Trophoblast cell (in vitro differentiated cells and primary cell): ENCODE measurements around the gene URI1.

Experiments
- DNase-seq, 2 donors: peaks; one replicate each; pipeline ENCODE4 v3.0.0-alpha.2; 2016
- H2AFZ ChIP-seq: 2 replicates; pipeline ENCODE4 v1.6.1; 2013; ENCODE audit warnings: low read length, moderate library complexity, mild to moderate bottlenecking; ENCODE audit not compliant: insufficient read depth, poor library complexity
- H2AK5ac ChIP-seq: 2 replicates; pipeline ENCODE4 v1.6.1; 2013; ENCODE audit warnings: mild to moderate bottlenecking, low read length
- H2BK120ac ChIP-seq: 2 replicates; pipeline ENCODE4 v1.6.1; 2013; ENCODE audit warnings: low read length, mild to moderate bottlenecking, moderate library complexity; ENCODE audit not compliant: insufficient read depth, poor library complexity
- H2BK12ac ChIP-seq: 2 replicates; pipeline ENCODE4 v1.6.1; 2013; ENCODE audit warnings: mild to moderate bottlenecking, low read length, moderate library complexity
- H2BK5ac ChIP-seq: 2 replicates; pipeline ENCODE4 v1.6.1; 2013; ENCODE audit warnings: low read length, low read depth, moderate library complexity, mild to moderate bottlenecking; ENCODE audit not compliant: poor library complexity
- H3K14ac ChIP-seq: 2 replicates; pipeline ENCODE4 v1.6.1; 2013; ENCODE audit warnings: mild to moderate bottlenecking, low read length
- H3K18ac ChIP-seq: 2 replicates; pipeline ENCODE4 v1.6.1; 2013; ENCODE audit warnings: mild to moderate bottlenecking, low read length
- H3K23ac ChIP-seq: 2 replicates; pipeline ENCODE4 v1.6.1; 2013; ENCODE audit warnings: low read length
- H3K27ac ChIP-seq: 2 replicates; pipeline ENCODE4 v1.5.1; 2013; ENCODE audit warnings: low read depth, mild to moderate bottlenecking, inconsistent platforms, low read length, moderate library complexity
- H3K27me3 ChIP-seq: 2 replicates; pipeline ENCODE4 v1.6.1; 2013; ENCODE audit warnings: inconsistent platforms, mild to moderate bottlenecking, low read length, moderate library complexity; ENCODE audit not compliant: insufficient read depth
- H3K36me3 ChIP-seq, 2 experiments: 1 replicate in 1 of 2; 2 replicates in 1 of 2; pipeline ENCODE4 v1.6.1; 2013; ENCODE audit warnings: low read length in 2 of 2, mild to moderate bottlenecking in 2 of 2, moderate library complexity in 1 of 2; ENCODE audit not compliant: insufficient read depth in 2 of 2, control insufficient read depth in 1 of 2
- H3K4ac ChIP-seq: 2 replicates; pipeline ENCODE4 v1.6.1; 2013; ENCODE audit warnings: low read depth, mild to moderate bottlenecking, low read length, moderate library complexity
- H3K4me1 ChIP-seq, 2 experiments: 1 replicate in 1 of 2; 2 replicates in 1 of 2; pipeline ENCODE4 v1.6.1; 2013; ENCODE audit warnings: low read length in 2 of 2, mild to moderate bottlenecking in 2 of 2, moderate library complexity in 1 of 2; ENCODE audit not compliant: insufficient read depth in 2 of 2, control insufficient read depth in 1 of 2
- H3K4me2 ChIP-seq: 2 replicates; pipeline ENCODE4 v1.6.1; 2013; ENCODE audit warnings: inconsistent platforms, mild to moderate bottlenecking, low read length, moderate library complexity
- H3K4me3 ChIP-seq: 2 replicates; pipeline ENCODE4 v1.5.1; 2013; ENCODE audit warnings: mild to moderate bottlenecking, low read depth, low read length, inconsistent platforms
- H3K79me1 ChIP-seq: one replicate; pipeline ENCODE4 v1.6.1; 2013; ENCODE audit warnings: low read length
- H3K79me2 ChIP-seq: 2 replicates; pipeline ENCODE4 v1.6.1; 2013; ENCODE audit warnings: low read length, mild to moderate bottlenecking; ENCODE audit not compliant: control insufficient read depth, insufficient read depth, poor library complexity
- H3K9ac ChIP-seq: 2 replicates; pipeline ENCODE4 v1.6.1; 2013; ENCODE audit warnings: mild to moderate bottlenecking, low read length
- H3K9me3 ChIP-seq: 2 replicates; pipeline ENCODE4 v1.6.1; 2013; ENCODE audit warnings: low read depth, mild to moderate bottlenecking, control low read depth, inconsistent platforms, low read length; ENCODE audit not compliant: insufficient read depth
- H4K12ac ChIP-seq: 2 replicates; pipeline ENCODE4 v1.6.1; 2013; ENCODE audit warnings: low read depth, mild to moderate bottlenecking, low read length, moderate library complexity
- H4K8ac ChIP-seq: 2 replicates; pipeline ENCODE4 v1.6.1; 2013; ENCODE audit warnings: low read depth, mild to moderate bottlenecking, low read length, moderate library complexity
- H4K91ac ChIP-seq: one replicate; pipeline ENCODE4 v1.6.1; 2013; ENCODE audit warnings: low read depth, mild to moderate bottlenecking, low read length, moderate library complexity
- WGBS: extraction: QIAGEN DNeasy Blood & Tissue Kit; methylation state at CpG from one replicate; pipeline ENCODE4 v1.1.7; 2013; ENCODE audit warnings: missing lambda C conversion rate; ENCODE audit not compliant: insufficient read length, insufficient coverage; ENCODE audit errors: extremely low coverage; 5-methylcytosine and 5-hydroxymethylcytosine counted together

Gene URI1

GRCh38 chr19:30056580-30056979, 114.5 kb downstream of the URI1 start:
- Histone ChIP-seq H2BK5ac (no peak overlapping the region), H3K4me2 (no peak overlapping the region), H3K36me3 (no peaks in the 10 kb centered on the region), H3K9ac (no peak overlapping the region), H3K79me1 (no peaks in the 10 kb centered on the region), H3K4me3 (no peak overlapping the region), H3K9me3 (no peaks in the 10 kb centered on the region), H2BK12ac (no peak overlapping the region), H4K8ac (no peak overlapping the region), H3K18ac (no peak overlapping the region), H3K27me3 (no peaks in the 10 kb centered on the region), H3K27ac (no peak overlapping the region), H3K79me2 (no peaks in the 10 kb centered on the region), H3K23ac (no peak overlapping the region), H2AFZ (no peak overlapping the region), H3K4me1 (no peaks in the 10 kb centered on the region), H4K12ac (no peak overlapping the region), H4K91ac (no peak overlapping the region), H2AK5ac (no peak overlapping the region), H3K14ac (no peak overlapping the region), H2BK120ac (no peak overlapping the region), H3K4ac (no peak overlapping the region)
- no CpG with 5 or more reads among the region's 2 CpGs for WGBS
- DNase-seq: no peak

- H2BK12ac ChIP-seq: no peak overlapping the region
- no CpG with 5 or more reads among the region's 27 CpGs for WGBS
- no peak for DNase-seq
Measured at GRCh38 chr19:30059741-30060457, 117.9 kb downstream of the URI1 start.

DNA sequence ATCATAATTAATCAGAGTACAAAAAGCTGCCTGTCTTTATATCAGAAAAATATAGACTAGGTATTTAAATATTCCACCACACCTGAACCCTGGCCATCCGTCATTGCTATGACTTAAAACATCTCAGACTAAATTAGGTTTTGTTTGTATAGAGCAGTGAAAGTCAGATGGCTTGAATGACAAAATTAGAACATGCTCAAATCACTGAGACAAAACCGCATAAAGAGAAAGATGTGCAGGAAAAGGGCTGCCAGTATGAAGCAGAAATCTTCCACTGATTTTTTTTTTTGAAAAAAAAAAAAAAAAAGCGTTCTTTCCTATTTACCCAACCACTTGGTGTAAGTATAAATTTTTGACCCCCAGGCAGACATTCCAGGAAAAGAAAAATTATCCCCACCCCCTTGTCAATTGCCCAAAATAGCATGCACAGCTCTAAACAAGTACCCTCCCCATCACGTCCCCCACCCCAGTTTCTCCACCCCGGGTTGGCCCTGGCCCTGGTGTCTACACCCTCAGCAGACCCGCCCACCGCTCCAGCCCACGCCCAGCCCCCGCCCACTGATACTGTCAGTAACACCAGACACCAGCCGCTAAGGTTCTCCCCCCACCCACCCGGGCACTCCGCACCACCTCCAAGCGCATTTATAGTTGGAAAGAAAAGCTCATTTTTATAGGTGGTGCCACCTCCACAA, 118.6 kb downstream of the URI1 start:
- Histone ChIP-seq H3K18ac (no peak overlapping the region), H3K36me3 (no peaks in the 10 kb centered on the region), H4K12ac (no peak overlapping the region), H3K4me3 (no peak overlapping the region), H3K9ac (no peak overlapping the region), H3K4ac (no peak overlapping the region), H3K27ac (no peak overlapping the region), H3K4me2 (no peak overlapping the region), H2BK120ac (no peak overlapping the region), H3K9me3 (peaks cover 2% of the 10 kb centered on the region), H2AK5ac (no peak overlapping the region), H3K79me1 (no peaks in the 10 kb centered on the region), H4K91ac (no peak overlapping the region), H3K23ac (no peak overlapping the region), H2AFZ (no peak overlapping the region), H2BK12ac (no peak overlapping the region), H2BK5ac (no peak overlapping the region), H3K4me1 (no peaks in the 10 kb centered on the region), H3K14ac (no peak overlapping the region), H4K8ac (no peak overlapping the region), H3K27me3 (no peaks in the 10 kb centered on the region), H3K79me2 (no peaks in the 10 kb centered on the region)
- DNase-seq: no peak
- no CpG with 5 or more reads among the region's 13 CpGs for WGBS

More at GRCh38 chr19:30059741-30060457, 117.9 kb downstream of the URI1 start:
- H4K8ac ChIP-seq: no peak overlapping the region
- H3K4me2 ChIP-seq: no peak overlapping the region
- no peak overlapping the region for H3K4ac ChIP-seq
- no peaks in the 10 kb centered on the region for H3K4me1 ChIP-seq
- H2BK5ac ChIP-seq: no peak overlapping the region
- no peak overlapping the region for H2BK120ac ChIP-seq
- no peak overlapping the region for H3K27ac ChIP-seq
- no peak overlapping the region for H4K91ac ChIP-seq
- H2AK5ac ChIP-seq: no peak overlapping the region
- no peaks in the 10 kb centered on the region for H3K27me3 ChIP-seq
- H3K14ac ChIP-seq: no peak overlapping the region
- no peak overlapping the region for H4K12ac ChIP-seq
- H3K18ac ChIP-seq: no peak overlapping the region
- no peak overlapping the region for H2AFZ ChIP-seq
- H3K23ac ChIP-seq: no peak overlapping the region
- H3K4me3 ChIP-seq: no peak overlapping the region
- peaks cover 2% of the 10 kb centered on the region for H3K9me3 ChIP-seq
- no peaks in the 10 kb centered on the region for H3K36me3 ChIP-seq
- H3K79me2 ChIP-seq: no peaks in the 10 kb centered on the region
- H3K9ac ChIP-seq: no peak overlapping the region
- no peaks in the 10 kb centered on the region for H3K79me1 ChIP-seq

DNA sequence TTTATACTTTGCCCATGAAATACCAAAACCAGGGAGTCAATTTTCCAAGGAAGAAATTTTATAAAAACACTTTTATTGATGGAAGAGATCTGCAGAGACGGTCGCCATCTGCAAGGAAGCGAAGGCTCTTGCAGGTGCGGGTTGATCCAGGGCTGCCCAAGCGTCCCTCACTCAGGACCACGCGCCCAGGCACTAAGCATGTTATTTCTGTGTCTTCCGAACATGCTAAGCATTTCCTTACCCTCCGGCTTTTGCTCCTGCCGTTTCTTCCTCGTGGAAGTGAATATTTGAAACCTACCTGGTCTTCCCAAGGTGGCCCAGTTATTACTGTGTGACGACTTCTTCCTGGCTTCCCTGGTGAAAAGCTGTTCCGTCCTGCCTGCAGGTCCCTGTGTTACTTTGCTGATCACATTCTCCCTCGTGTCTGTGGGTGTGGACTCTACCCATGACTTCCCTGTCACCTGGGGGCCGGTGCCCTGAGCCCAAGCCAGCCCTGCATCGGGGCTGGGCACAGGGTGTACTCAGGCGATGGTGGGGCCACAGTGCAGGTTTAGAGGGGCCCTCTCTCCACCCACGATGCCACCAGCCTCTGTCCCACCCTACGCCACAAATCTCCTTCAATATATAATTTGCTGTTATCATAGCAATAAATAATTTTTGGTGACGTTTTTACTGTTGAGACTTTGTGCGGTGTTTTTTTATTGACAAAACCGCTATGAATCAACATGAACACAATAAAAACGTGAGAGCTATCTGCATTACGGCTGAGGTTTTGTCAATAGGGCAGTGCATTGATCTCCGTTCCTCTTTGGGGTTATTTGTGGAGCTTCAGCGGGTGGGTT, 119.4 kb downstream of the URI1 start:
- H2AK5ac ChIP-seq: no peak overlapping the region
- no peak overlapping the region for H2BK12ac ChIP-seq
- H4K8ac ChIP-seq: no peak overlapping the region
- no peak overlapping the region for H3K9ac ChIP-seq
- no peak overlapping the region for H3K14ac ChIP-seq
- H3K36me3 ChIP-seq: no peaks in the 10 kb centered on the region
- no peak for DNase-seq
- H3K79me1 ChIP-seq: no peaks in the 10 kb centered on the region
- WGBS: no CpG with 5 or more reads among the region's 26 CpGs
- peaks cover 2% of the 10 kb centered on the region for H3K9me3 ChIP-seq
- no peak overlapping the region for H3K4ac ChIP-seq
- H4K12ac ChIP-seq: no peak overlapping the region
- H3K4me2 ChIP-seq: no peak overlapping the region
- H4K91ac ChIP-seq: no peak overlapping the region
- H3K18ac ChIP-seq: no peak overlapping the region
- H2AFZ ChIP-seq: no peak overlapping the region
- no peaks in the 10 kb centered on the region for H3K79me2 ChIP-seq
- H2BK120ac ChIP-seq: no peak overlapping the region
- no peak overlapping the region for H3K27ac ChIP-seq
- H2BK5ac ChIP-seq: no peak overlapping the region
- no peak overlapping the region for H3K4me3 ChIP-seq
- H3K27me3 ChIP-seq: no peaks in the 10 kb centered on the region
- no peaks in the 10 kb centered on the region for H3K4me1 ChIP-seq
- no peak overlapping the region for H3K23ac ChIP-seq
